Measurements from ENCODE around the gene GDF9.
"Not testable (repeated sequence)": the region's sequence is repeated elsewhere in the genome, so short reads cannot be mapped to it uniquely, and the experiment has no call there.

GDF9 gene

DNA sequence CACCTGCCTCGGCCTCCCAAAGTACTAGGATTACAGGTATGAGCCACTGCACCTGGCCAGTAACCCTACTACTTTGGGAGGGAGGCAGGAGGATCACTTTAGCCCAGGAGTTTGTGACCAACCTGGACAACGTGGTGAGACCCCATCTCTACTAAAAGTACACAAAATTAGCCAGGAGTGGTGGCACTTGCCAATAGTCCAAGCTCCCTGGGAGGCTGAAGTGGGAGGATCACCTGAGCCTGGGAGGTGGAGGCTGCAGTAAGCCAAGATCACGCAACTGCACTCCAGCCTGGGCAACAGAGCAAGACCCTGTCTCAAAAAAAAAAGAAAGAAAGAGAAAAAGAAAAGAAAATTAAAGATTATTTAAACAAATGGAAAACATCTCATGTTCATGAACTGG is 10.3 kb downstream of the GDF9 start:
- H3K4me3 Mint-ChIP-seq = no peak overlapping the region
- no peaks in the 10 kb centered on the region for H3K36me3 Mint-ChIP-seq
- no peaks in the 10 kb centered on the region for H3K9me3 Mint-ChIP-seq
- H3K27ac Mint-ChIP-seq = no peak overlapping the region
- ATAC-seq (no peak), DNase-seq (ENCODE audit: low spot score in 2 of 2) (no peak)
- H3K4me1 Mint-ChIP-seq = no peaks in the 10 kb centered on the region

DNA sequence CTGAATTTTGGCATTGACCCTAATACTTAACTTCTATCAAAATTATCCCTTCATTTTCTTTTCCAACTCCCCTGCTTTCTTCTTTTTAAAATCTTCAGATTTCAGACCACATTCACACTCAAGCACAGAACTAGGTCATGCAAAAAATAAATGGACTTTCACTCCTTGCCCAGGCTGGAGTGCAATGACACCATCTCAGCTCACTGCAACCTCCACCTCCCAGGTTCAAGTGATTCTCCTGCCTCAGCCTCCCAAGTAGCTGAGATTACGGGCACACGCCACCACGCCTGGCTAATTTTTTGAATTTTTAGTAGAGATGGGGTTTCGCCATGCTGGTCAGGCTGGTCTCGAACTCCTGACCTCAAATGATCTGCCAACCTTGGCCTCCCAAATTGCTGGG is 11.3 kb downstream of the GDF9 start:
- H3K9me3 Mint-ChIP-seq, ATAC-seq: not testable (repeated sequence)

DNA sequence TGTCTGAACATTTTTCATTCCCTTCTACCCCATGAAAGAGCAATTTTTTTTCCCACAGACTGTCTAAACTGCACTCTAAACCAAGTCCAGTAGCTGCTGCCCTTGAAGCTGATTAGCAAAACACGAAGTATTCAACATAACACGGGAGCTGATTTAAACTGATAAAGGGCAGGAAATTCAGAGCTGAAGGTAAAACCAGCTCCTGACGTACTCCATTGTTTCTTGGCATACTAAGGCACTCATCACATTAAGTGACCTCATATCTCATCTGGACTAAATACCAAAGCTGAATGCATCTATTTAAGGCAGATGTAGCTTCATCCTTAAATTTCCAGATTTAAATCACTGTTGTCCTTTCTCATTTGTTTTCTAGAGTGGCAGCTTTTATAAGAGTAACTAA is 12.0 kb downstream of the GDF9 start:
- no peaks in the 10 kb centered on the region for H3K9me3 Mint-ChIP-seq
- ATAC-seq (no peak), DNase-seq (ENCODE audit: low spot score in 2 of 2) (no peak)
- no peak overlapping the region for H3K4me3 Mint-ChIP-seq
- no peaks in the 10 kb centered on the region for H3K4me1 Mint-ChIP-seq
- H3K36me3 Mint-ChIP-seq = no peaks in the 10 kb centered on the region
- H3K27ac Mint-ChIP-seq = no peak overlapping the region

More for the DNA sequence above, 11.3 kb downstream of the GDF9 start:
- H3K27ac Mint-ChIP-seq; DNase-seq (ENCODE audit: low spot score in 2 of 2); H3K36me3 Mint-ChIP-seq; H3K4me1 Mint-ChIP-seq; H3K4me3 Mint-ChIP-seq: not testable (repeated sequence)

DNA sequence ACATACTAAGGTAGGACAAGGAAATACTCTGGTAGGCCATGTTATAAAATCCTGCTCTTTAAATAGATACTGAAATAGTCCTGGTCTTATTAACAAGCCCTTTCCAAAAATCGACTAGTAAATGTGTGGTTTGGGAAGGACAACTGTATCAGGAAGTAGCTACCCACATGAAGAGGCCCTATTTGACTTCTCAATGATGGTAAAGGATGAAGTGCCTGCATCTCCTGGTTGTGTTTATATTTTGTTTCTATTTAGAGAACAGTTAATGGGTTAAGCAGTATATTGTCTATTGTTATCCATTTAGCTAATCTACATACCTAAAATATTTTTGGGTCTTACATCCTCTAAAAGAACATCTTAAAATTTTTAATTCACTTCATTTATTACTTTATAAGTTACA is 12.5 kb downstream of the GDF9 start:
- DNase-seq (ENCODE audit: low spot score in 2 of 2) = no peak
- no peak for ATAC-seq
- H3K9me3 Mint-ChIP-seq = no peaks in the 10 kb centered on the region
- H3K36me3 Mint-ChIP-seq = no peaks in the 10 kb centered on the region
- no peak overlapping the region for H3K27ac Mint-ChIP-seq
- H3K4me1 Mint-ChIP-seq = no peaks in the 10 kb centered on the region
- H3K4me3 Mint-ChIP-seq = no peak overlapping the region

DNA sequence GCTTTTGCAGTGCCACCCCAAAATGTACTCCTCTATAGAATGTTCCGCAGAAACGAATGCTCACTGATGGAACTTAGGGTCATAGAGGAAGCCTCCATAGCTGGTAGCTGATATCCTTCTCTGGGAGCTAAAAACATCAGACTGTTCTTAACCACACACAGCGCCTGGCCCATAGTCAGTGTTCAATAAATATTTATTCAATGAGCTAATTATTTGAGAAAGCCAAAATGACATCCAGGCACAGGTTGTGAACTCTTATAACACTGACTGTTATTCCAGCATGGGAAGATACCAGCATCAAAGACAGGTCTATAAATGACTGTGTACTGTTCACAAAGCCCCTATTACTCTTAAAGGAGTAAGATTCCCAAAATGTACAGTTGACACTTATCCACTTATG is 12.9 kb downstream of the GDF9 start:
- DNase-seq (ENCODE audit: low spot score in 2 of 2) = no peak
- Mint-ChIP-seq H3K4me3 (no peak overlapping the region), H3K9me3 (no peaks in the 10 kb centered on the region), H3K36me3 (no peaks in the 10 kb centered on the region), H3K27ac (no peak overlapping the region), H3K4me1 (no peaks in the 10 kb centered on the region)
- no peak for ATAC-seq

DNA sequence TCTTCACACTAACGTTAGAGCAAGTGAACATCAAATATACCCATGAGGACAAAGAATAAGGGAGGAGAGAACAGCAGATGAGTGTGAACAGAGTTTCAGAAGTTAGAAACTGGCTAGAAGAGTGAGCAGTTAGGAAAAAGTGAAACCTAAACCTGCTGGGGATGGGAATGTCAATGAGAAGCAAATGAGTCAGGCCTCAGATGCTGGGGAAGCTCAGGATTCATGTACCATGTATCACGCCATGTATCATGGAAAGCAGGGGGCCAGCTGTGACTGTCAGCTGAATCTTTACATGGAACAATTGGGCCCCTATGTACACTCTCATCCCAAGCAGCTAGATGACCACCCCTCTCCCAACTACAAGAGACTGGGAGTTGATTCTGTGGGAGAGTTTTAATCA is 16.2 kb downstream of the GDF9 start:
- no peak for DNase-seq (ENCODE audit: low spot score in 2 of 2)
- no peak overlapping the region for H3K4me3 Mint-ChIP-seq
- ATAC-seq = no peak
- no peak overlapping the region for H3K27ac Mint-ChIP-seq
- H3K36me3 Mint-ChIP-seq = no peaks in the 10 kb centered on the region
- no peaks in the 10 kb centered on the region for H3K9me3 Mint-ChIP-seq
- H3K4me1 Mint-ChIP-seq = no peaks in the 10 kb centered on the region

DNA sequence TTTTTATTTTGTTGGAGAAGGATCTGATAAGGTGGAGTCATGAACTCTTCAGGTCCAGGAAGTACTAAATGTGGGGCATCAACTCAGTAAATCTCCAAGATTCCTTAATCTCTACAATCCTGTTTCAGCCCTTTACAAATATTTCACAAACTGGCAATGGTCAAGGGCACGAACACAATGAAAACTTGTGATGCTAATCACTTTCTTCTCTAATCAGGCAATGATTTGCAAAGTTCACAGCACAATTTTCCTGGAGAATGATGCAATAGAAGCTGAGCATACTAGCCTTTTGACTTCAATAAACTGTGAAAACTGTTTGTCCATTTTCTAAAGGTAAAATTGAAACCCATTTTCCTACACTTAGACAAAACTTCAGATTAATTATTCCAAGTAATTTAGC is 16.9 kb downstream of the GDF9 start:
- H3K36me3 Mint-ChIP-seq = no peaks in the 10 kb centered on the region
- DNase-seq (ENCODE audit: low spot score in 2 of 2) (no peak), ATAC-seq (no peak)
- H3K27ac Mint-ChIP-seq = no peak overlapping the region
- no peaks in the 10 kb centered on the region for H3K9me3 Mint-ChIP-seq
- H3K4me3 Mint-ChIP-seq = no peak overlapping the region
- no peaks in the 10 kb centered on the region for H3K4me1 Mint-ChIP-seq

DNA sequence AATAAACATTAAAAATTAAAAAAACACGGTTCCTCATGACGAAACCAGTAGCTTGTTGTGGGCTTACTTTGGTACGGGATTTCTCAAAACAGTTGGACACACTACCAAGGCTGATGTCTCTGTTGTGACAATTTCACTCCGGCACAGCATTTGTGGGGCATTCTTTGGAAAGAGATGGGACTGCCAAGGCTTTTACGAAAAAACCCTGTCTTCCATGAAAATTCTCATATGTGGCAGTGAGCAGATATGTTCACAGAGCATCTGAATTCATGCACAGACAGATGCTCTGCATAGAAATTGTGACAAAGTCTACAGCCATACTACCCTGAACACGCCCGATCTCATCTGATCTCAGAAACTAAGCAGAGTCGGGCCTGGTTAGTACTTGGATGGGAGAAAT is 18.0 kb downstream of the GDF9 start:
- Mint-ChIP-seq H3K4me1 (no peaks in the 10 kb centered on the region), H3K4me3 (no peak overlapping the region), H3K9me3 (no peaks in the 10 kb centered on the region), H3K27ac (no peak overlapping the region), H3K36me3 (no peaks in the 10 kb centered on the region)
- DNase-seq (ENCODE audit: low spot score in 2 of 2) (no peak), ATAC-seq (no peak)

DNA sequence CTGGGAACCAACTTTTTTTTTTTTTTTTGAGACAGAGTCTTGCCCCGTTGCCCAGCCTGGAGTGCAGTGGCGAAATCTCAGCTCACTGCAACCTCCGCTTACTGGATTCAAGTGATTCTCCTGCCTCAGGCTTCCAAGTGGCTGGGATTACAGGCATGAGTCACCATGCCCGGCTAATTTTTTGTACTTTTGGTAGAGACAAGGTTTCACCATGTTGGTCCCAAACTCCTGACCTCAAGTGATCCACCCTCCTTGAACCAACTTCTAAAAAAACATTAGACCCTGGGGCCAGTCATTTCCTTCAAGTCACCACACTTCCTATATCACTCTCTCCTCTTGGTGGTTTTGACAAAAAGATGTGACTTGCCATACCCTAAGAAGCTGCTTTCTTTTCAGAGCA is 25.0 kb downstream of the GDF9 start:
- Mint-ChIP-seq H3K36me3 (no peaks in the 10 kb centered on the region), H3K4me1 (no peaks in the 10 kb centered on the region), H3K27ac (no peak overlapping the region), H3K4me3 (no peak overlapping the region), H3K9me3 (no peaks in the 10 kb centered on the region)
- DNase-seq (ENCODE audit: low spot score in 2 of 2) (no peak), ATAC-seq (peak; percentile 65)

DNA sequence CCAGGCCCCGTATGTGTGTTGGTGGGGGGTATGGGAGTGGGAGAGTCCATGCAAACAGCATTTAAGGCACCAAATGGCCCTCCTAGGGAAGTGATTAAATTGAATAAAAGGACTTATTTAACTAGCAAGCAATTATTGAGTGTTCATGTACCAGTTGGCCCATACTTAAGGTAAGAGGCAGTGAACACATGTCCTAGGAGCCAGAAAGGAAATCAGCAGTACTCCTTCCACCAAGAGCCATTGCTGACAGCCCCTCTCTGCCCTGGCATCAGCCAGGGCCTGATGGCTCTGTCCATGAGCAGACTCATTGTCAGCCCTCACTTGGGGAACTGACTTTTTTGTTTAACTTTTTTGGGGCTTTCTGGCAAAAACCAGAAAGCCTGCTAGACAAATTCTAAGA is 25.4 kb downstream of the GDF9 start:
- no peak for ATAC-seq
- H3K4me3 Mint-ChIP-seq = no peak overlapping the region
- H3K27ac Mint-ChIP-seq = no peak overlapping the region
- no peaks in the 10 kb centered on the region for H3K9me3 Mint-ChIP-seq
- DNase-seq (ENCODE audit: low spot score in 2 of 2) = no peak
- no peaks in the 10 kb centered on the region for H3K36me3 Mint-ChIP-seq
- no peaks in the 10 kb centered on the region for H3K4me1 Mint-ChIP-seq

DNA sequence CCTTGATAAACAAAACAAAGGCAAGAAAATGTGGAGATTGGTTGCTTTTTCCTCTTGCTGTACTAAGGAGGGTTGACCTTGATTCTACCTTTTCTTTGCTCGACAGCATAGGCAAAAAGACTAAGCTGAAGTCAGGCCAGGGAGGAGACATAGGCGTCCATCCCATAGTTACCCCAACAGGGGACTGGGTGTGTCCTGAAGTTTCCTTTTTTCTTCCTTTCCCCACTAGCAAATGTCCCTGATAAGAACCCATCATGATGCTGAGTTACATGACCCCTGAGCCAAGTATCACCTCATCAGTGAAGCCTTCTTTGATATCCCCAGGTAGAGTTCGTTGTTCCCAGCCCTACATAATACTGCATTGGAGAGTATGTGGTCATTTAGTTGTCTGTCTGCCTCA is 26.0 kb downstream of the GDF9 start:
- ATAC-seq = no peak
- no peak overlapping the region for H3K4me3 Mint-ChIP-seq
- H3K27ac Mint-ChIP-seq = no peak overlapping the region
- H3K9me3 Mint-ChIP-seq = no peaks in the 10 kb centered on the region
- H3K36me3 Mint-ChIP-seq = no peaks in the 10 kb centered on the region
- H3K4me1 Mint-ChIP-seq = no peaks in the 10 kb centered on the region
- no peak for DNase-seq (ENCODE audit: low spot score in 2 of 2)

DNA sequence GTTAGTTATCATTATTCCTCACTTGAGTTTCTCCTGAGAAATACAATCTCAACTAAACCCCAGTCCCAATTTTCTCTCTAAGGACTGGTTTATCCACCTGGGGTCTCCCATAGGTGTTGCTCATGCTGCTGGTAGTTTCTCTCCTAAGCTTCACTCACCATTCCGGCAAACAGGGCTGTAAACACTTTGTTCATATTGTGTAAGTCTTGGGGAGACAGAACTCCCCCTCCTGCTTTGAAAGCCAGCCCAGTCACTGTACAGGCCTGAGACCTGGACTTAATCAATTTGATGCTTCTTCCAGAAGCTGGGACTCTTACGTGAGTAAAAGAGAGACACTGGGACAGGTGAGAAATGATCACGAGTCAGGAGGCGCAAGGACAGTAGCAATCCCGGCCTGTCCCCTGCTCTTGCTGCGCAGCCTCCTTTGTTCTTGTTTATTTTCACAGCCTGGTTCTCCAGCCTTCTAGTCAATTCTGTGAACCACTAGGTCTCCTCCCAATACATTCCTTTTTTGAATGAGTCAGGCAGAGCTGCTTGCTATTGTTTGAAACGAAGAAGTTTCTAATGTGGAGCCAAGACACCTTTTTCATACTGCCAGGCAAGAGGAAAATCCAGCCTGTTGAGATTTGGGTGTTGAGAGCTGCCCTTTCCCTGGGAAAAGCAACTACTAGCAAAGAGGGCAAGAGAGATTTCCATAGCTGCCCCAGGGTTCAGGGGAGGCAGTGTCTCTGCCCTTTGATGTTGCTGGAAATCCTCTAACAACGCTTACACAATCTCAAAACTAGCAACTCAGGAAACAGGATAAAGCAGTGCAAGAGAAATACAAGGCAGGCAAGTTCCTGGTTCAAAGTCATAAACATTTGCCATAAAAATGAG is 26.6 kb downstream of the GDF9 start:
- ATAC-seq (no peak), DNase-seq (ENCODE audit: low spot score in 2 of 2) (no peak)
- Mint-ChIP-seq H3K36me3 (no peaks in the 10 kb centered on the region), H3K9me3 (no peaks in the 10 kb centered on the region), H3K4me1 (no peaks in the 10 kb centered on the region), H3K27ac (no peak overlapping the region), H3K4me3 (no peak overlapping the region)

DNA sequence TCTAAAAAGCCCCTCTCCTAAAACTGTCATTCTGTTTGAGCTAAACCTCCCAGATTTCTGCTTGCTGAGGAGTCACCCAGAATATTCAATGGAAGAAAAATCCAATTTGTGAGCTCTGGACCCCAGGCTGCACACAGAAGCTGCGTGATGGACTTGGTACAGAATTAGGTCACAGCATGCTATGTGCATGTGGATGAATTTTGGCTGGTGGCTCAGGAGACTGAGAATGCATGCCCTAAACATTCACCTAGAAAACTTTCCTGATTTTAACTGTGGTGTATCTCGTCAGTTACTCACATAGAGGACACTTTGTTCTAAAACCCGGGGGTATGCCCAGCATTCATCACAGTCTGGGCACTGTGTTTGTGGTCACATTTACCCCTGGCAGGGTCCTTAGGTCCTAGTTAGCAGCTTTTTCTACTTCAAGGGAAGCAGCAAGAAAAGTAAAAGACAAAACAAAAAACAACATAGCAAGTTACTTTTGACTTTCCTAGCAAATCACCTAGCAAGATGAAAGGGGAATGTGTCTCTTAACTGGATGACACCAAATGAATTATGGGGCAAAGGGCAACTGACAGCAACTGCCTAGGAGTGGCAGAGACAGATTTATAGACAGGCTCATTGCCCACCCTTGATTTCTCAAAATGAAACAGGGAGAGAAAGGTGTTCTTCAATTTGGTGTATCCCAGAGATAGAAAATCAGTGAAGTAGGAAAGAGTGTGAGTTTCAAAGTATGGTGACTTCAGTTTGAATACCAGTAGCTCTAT is 27.6 kb downstream of the GDF9 start:
- no peaks in the 10 kb centered on the region for H3K4me1 Mint-ChIP-seq
- no peak for DNase-seq (ENCODE audit: low spot score in 2 of 2)
- ATAC-seq = no peak
- no peak overlapping the region for H3K4me3 Mint-ChIP-seq
- no peaks in the 10 kb centered on the region for H3K36me3 Mint-ChIP-seq
- H3K27ac Mint-ChIP-seq = peak overlapping the region; percentile 54
- H3K9me3 Mint-ChIP-seq = no peaks in the 10 kb centered on the region

DNA sequence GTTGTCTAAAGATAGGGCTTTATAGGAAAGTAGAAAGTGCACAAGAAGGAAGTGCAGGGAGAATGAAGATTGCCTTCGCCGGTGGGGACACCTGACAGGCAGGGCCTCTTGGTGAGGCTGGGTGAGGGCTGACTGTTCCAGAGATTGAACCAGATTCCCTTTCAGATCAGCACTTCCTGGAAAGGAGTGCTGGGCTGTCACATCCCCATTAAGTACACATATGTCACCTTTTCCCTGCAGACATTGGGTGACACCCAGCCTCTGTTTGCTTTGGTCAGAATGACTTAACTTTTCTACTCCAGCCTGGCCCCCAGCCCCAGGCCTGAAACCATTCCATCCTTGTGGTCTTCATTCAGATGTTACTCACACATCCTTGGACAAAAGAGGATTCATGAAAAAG is 28.4 kb downstream of the GDF9 start:
- no peak for DNase-seq (ENCODE audit: low spot score in 2 of 2)
- no peak for ATAC-seq

DNA sequence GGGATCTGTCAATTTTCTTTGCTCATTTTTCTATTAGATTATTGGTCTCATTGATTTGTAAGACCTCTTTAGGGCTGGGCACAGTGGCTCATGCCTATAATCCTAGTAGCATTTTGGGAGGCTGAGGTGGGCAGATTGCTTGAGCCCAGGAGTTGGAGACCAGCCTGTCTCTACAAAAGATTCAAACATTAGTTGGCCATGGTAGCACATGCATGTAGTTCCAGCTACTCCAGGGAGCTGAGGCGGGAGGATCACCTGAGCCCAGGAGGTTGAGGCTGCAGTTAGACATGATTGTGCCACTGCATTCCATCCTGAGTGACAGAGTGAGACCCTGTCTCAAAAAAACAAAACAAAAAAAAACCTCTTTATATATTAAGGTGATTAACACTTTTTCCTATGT is 29.4 kb downstream of the GDF9 start:
- Mint-ChIP-seq H3K36me3 (no peaks in the 10 kb centered on the region), H3K9me3 (no peaks in the 10 kb centered on the region), H3K4me3 (no peak overlapping the region), H3K4me1 (no peaks in the 10 kb centered on the region), H3K27ac (no peak overlapping the region)
- no peak for ATAC-seq
- no peak for DNase-seq (ENCODE audit: low spot score in 2 of 2)

More for the DNA sequence above, 28.4 kb downstream of the GDF9 start:
- H3K36me3 Mint-ChIP-seq = no peaks in the 10 kb centered on the region
- peak overlapping the region; percentile 40 for H3K27ac Mint-ChIP-seq
- no peaks in the 10 kb centered on the region for H3K9me3 Mint-ChIP-seq
- H3K4me3 Mint-ChIP-seq = no peak overlapping the region
- H3K4me1 Mint-ChIP-seq = no peaks in the 10 kb centered on the region

DNA sequence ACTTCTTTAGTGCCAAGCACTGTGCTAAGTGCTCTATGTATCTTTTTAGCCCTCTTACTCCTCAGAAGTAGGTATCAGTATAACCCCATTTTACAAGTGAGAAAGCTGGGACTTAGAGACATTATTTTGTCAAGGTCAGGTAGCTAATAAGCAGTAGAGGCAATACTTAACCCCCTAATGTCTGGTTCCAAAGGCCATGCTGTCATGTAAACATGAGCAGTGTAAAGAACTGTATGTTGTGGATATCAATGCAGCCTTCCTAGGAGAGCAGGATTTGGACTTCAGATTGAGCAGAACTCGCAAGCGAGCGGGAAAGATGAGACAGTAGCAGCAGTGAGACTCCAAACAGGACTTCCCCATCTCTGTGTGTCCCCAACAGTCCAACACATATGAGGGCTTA is 32.2 kb downstream of the GDF9 start:
- no peaks in the 10 kb centered on the region for H3K9me3 Mint-ChIP-seq
- no peaks in the 10 kb centered on the region for H3K36me3 Mint-ChIP-seq
- no peak overlapping the region for H3K4me3 Mint-ChIP-seq
- ATAC-seq (no peak), DNase-seq (ENCODE audit: low spot score in 2 of 2) (no peak)
- H3K4me1 Mint-ChIP-seq = peaks cover 17% of the 10 kb centered on the region
- H3K27ac Mint-ChIP-seq = no peak overlapping the region

All from stimulated activated effector memory CD8-positive, alpha-beta T cell treated with anti-CD3 and anti-CD28 coated beads, Interleukin-12 subunit alpha, Interleukin-12 subunit beta, amount 100 ng/mL, for 72 hours (primary cell).